ENCODE data around the gene CSF1. TPM values are rescaled to one million over a fixed set of nuclear protein-coding genes. Genes with fewer than 3 reads are reported as not detected.

Gene CSF1
- total and polyA plus RNA-seq, 2 experiments from 2014 or later = 1.4 to 3.5 TPM

DNA sequence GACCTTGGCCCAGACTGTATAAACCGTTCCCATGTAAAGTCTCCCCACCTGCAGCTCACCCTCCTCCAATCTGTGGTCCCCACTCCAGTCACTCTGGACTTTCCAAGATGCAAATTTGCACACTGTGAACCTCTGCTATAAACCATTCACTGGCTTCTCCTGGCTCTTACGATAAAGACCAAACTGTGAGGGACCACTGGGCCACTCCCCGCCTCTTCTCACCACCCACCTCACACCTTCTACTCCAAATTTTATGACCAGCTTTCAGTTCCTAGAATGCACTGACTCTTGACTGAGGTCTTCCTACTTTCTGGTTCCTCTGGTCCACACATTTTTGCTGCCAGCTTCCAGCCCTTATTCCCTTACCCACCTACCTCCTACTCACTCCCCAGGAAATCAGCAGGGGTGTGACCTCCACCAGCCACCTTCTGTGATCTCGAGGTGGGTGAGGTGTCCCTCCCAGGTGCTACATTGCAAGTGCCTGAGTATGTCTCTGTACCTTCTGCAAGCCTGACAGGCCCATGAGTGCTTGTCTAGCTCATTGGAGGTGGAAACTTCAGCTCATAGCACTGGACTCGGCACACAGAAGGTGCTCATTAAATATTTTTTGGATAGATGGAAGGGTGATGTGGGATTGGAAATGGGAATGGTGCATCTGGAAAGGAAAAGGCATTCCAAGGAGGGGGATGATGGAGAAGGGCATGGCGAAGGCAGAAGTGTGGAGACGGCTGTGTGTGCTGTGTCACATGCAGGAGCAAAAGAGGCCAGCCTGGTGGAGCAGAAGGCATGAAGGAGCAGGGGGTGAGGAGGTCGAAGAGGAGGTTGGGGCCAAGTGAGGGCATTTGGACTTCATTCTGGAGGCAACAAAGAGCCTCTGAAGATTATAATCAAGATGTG lies 15.6 kb upstream of the CSF1 start:
- Mint-ChIP-seq H3K4me3 (no peak overlapping the region), H3K27ac (no peak overlapping the region), H3K9me3 (no peaks in the 10 kb centered on the region), H3K36me3 (ENCODE audit: low read depth) (no peaks in the 10 kb centered on the region), H3K27me3 (ENCODE audit: insufficient read depth, low read depth, poor library complexity) (peaks cover 1% of the 10 kb centered on the region), H3K4me1 (peaks cover 3% of the 10 kb centered on the region; the same call in 1 of the 3 replicates)
- H3K4me2 ChIP-seq = no peak overlapping the region
- no peaks in the 10 kb centered on the region for H3F3A ChIP-seq (replicated peaks; ENCODE audit: low read depth)
- H3K27me3 ChIP-seq (ENCODE audit: insufficient read depth) = no peaks in the 10 kb centered on the region
- H3K27ac ChIP-seq (ENCODE audit: low read depth) = no peak overlapping the region
- H3K9me2 ChIP-seq (ENCODE audit: insufficient read depth) = peaks cover 13% of the 10 kb centered on the region; the same call in 1 of the 2 replicates
- DNase-seq (ENCODE audit: low spot score) (no peak), ATAC-seq (no peak)
- H3K4me3 ChIP-seq = no peak overlapping the region
- TF ChIP-seq NANOG (IDR thresholded peaks at IDR 0.05; ENCODE audit: borderline replicate concordance) (no peak), ZNF331 (CRISPR knock-in tag; IDR thresholded peaks at IDR 0.05; ENCODE audit: low read depth) (no peak), ETS1 (IDR thresholded peaks at IDR 0.05) (no peak), STAT1 (IDR thresholded peaks at IDR 0.05; ENCODE audit: unreplicated experiment) (no peak), JUNB (IDR thresholded peaks at IDR 0.05; ENCODE audit: unreplicated experiment) (no peak), CREB1 (CRISPR knock-in tag; IDR thresholded peaks at IDR 0.05; ENCODE audit: low read depth) (no peak)
- TF ChIP-seq, protein P1, sequence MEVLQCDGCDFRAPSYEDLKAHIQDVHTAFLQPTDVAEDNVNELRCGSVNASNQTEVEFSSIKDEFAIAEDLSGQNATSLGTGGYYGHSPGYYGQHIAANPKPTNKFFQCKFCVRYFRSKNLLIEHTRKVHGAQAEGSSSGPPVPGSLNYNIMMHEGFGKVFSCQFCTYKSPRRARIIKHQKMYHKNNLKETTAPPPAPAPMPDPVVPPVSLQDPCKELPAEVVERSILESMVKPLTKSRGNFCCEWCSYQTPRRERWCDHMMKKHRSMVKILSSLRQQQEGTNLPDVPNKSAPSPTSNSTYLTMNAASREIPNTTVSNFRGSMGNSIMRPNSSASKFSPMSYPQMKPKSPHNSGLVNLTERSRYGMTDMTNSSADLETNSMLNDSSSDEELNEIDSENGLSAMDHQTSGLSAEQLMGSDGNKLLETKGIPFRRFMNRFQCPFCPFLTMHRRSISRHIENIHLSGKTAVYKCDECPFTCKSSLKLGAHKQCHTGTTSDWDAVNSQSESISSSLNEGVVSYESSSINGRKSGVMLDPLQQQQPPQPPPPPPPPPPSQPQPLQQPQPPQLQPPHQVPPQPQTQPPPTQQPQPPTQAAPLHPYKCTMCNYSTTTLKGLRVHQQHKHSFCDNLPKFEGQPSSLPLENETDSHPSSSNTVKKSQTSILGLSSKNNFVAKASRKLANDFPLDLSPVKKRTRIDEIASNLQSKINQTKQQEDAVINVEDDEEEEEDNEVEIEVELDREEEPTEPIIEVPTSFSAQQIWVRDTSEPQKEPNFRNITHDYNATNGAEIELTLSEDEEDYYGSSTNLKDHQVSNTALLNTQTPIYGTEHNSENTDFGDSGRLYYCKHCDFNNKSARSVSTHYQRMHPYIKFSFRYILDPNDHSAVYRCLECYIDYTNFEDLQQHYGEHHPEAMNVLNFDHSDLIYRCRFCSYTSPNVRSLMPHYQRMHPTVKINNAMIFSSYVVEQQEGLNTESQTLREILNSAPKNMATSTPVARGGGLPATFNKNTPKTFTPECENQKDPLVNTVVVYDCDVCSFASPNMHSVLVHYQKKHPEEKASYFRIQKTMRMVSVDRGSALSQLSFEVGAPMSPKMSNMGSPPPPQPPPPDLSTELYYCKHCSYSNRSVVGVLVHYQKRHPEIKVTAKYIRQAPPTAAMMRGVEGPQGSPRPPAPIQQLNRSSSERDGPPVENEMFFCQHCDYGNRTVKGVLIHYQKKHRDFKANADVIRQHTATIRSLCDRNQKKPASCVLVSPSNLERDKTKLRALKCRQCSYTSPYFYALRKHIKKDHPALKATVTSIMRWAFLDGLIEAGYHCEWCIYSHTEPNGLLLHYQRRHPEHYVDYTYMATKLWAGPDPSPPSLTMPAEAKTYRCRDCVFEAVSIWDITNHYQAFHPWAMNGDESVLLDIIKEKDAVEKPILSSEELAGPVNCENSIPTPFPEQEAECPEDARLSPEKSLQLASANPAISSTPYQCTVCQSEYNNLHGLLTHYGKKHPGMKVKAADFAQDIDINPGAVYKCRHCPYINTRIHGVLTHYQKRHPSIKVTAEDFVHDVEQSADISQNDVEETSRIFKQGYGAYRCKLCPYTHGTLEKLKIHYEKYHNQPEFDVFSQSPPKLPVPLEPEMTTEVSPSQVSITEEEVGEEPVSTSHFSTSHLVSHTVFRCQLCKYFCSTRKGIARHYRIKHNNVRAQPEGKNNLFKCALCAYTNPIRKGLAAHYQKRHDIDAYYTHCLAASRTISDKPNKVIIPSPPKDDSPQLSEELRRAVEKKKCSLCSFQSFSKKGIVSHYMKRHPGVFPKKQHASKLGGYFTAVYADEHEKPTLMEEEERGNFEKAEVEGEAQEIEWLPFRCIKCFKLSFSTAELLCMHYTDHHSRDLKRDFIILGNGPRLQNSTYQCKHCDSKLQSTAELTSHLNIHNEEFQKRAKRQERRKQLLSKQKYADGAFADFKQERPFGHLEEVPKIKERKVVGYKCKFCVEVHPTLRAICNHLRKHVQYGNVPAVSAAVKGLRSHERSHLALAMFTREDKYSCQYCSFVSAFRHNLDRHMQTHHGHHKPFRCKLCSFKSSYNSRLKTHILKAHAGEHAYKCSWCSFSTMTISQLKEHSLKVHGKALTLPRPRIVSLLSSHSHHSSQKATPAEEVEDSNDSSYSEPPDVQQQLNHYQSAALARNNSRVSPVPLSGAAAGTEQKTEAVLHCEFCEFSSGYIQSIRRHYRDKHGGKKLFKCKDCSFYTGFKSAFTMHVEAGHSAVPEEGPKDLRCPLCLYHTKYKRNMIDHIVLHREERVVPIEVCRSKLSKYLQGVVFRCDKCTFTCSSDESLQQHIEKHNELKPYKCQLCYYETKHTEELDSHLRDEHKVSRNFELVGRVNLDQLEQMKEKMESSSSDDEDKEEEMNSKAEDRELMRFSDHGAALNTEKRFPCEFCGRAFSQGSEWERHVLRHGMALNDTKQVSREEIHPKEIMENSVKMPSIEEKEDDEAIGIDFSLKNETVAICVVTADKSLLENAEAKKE (CRISPR knock-in tag; IDR thresholded peaks at IDR 0.05) = no peak
- no peaks in the 10 kb centered on the region for H3K79me2 ChIP-seq (replicated peaks; ENCODE audit: insufficient read depth)
- no peaks in the 10 kb centered on the region for H3K36me3 ChIP-seq (ENCODE audit: insufficient read depth)
- H4K20me1 ChIP-seq (replicated peaks; ENCODE audit: insufficient read depth) = no peaks in the 10 kb centered on the region
- no peak overlapping the region for H2AFZ ChIP-seq
- H3K4me1 ChIP-seq (ENCODE audit: insufficient read depth) = no peaks in the 10 kb centered on the region

Data from GM23338 (cell line).